ENCODE results near the gene LONRF2. TPM values are rescaled to one million over a fixed set of nuclear protein-coding genes. Genes with fewer than 3 reads are reported as not detected.
"Not testable (repeated sequence)": the region's sequence is repeated elsewhere in the genome, so short reads cannot be mapped to it uniquely, and the experiment has no call there.

LONRF2 gene
- 17.5 TPM for total RNA-seq
- long read RNA-seq, full-length matches to known transcripts = 5 of 17 reads
- long read RNA-seq, partial matches to known transcripts = 0 of 17 reads
- long read RNA-seq, other reads (novel, unspliced or antisense) = 12 of 17 reads

DNA sequence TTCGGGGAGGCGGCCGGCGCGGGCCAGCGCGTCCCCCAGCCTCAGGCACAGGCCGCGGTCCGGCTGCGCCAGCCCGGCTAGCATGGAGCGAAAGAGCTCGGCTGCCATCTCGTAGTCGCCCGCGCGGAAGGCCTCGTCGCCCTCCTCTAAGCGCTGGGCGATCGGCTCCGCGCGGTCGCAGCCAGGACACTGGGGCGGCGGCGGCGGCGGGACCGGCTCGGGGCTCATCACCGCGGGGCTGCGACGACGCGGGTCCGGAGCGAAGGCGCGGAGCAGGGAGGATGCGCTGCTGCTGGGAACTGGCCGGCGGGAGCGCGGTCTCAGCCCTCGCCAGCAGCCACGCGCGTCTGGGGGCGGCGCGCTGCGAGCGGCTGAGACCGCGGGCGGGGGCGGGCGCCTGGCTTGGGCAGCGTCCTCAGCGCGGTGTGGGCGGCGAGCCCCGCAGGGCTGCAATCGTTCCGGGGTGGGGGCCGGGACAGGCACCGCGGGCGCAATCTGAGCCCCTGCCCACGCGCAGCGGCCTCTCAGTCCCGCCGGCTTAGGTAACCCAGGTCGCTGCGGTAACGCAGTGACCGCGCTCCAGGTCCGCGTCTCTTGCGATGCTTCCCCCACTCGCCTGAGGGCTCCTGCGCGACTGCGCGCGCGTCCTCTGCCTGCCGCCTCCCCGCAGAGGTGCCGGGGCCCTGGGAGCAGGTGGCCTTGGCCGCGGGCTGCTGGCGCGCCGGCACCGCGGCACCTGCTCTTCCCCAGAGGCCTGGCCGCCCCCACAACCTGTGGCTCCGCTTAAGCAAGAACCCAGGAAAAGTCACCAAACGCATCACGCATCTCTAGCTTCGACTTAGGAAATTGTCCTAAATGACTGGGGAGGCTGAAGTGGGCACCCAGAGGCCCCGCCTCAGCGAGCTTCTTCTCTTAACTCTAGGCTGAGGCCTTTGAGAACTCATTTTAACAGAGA is at the start of gene LONRF2:
TSS of gene LONRF2 (minus strand) at position 636 of the 955 bp plus-strand sequence. CDS start at position 228, 408 bp downstream.
- peak; percentile 89 for ATAC-seq
- DNase-seq = peak; percentile 74
- intact Hi-C loops (cut with micrococcal nuclease) = no loop called here

DNA sequence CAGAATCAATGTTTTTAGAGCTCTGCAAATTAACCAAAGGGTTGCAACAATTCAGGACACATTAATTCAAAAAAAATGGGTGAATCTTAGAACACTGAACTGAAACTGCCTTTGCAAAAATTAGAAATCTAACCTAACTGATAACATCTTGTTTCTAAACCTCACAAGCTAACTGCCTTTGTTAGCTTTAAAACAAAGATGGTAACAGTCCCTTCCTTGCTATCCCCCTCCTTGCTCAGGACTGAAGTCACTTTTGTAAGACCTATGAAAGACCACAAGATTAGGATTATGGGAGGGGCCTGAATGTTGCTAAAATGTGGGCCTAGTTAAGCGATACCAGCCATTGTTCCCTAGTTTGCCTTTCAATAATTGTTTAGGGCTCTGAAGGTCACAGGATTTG is 44.9 kb upstream of the LONRF2 start:
- DNase-seq (no peak), ATAC-seq (no peak)
- intact Hi-C loops (cut with micrococcal nuclease) = no loop called here

DNA sequence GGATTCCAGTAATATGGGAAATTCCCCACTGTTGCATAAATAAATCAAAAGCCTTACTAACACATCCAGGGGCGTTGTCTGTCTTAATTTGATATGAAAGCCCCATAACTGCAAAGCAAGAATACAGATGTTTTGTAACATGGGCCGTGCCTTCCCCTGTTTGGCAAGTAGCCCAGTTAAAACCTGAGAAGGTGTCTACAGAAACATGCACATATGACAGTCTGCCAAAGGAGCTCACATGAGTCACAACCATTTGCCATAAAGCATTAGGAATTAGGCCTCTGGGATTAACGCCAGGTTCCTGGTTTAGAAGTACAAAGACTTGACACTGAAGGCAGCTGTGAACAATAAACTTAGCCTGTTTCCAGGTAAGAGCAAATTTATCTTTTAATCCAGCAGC is 43.1 kb upstream of the LONRF2 start:
- no peak for ATAC-seq
- intact Hi-C loops (cut with micrococcal nuclease) = no loop called here
- no peak for DNase-seq

DNA sequence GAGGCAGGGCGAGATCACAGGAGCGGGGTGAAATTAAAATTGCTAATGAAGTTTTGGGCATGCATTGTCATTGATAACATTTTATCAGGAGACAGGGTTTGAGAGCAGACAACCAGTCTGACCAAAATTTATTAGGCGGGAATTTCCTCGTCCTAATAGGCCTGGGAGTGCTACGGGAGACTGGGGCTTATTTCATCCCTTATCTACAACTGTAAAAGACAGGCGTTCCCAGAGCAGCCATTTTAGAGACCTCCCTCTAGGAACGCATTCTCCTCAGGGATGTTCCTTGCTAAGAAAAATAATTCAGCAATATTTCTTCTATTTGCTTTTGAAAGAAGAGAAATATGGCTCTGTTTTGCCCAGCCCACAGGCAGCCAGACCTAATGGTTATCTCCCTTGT is 40.0 kb upstream of the LONRF2 start:
- intact Hi-C loops (cut with micrococcal nuclease); DNase-seq; ATAC-seq: not testable (repeated sequence)

DNA sequence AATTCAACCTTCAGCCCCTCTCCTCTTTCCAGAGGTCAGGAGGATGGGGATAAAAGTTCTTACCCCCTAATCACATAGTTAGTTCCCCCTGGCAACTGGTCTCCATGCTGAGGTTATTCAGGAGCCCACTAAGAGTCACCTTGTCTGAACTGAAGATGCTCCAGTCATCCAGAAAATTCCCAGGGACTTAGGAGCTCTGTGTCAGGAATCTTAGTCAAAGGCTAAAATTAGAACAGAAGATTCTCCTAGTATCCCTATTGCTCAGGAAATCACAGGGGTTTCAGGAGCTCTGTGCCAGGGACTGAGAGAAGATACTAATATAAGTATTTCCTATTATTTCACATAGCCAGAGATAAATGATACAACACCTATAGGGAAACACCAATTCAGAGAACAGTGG is 37.3 kb upstream of the LONRF2 start:
- intact Hi-C loops (cut with micrococcal nuclease) = no loop called here
- DNase-seq (no peak), ATAC-seq (no peak)

DNA sequence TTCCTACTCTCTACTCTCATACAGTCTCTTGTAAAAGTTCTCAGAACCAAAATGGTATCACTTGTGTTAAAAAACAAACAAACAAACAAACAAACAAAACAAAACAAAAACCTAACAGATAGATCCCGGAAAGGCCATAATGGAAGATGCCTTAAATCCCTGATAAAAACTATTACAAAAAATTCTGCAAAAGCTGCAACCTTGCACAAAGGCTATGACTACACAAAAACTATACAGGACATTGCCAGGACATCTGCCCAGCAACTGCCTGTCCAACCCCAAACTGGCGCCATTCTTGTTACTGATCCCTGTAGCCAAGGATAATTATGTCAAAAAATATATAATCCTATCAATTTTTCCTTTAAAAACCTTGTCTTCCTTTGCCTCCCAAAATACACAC is 36.3 kb upstream of the LONRF2 start:
- intact Hi-C loops (cut with micrococcal nuclease) = no loop called here
- ATAC-seq (no peak), DNase-seq (no peak)

DNA sequence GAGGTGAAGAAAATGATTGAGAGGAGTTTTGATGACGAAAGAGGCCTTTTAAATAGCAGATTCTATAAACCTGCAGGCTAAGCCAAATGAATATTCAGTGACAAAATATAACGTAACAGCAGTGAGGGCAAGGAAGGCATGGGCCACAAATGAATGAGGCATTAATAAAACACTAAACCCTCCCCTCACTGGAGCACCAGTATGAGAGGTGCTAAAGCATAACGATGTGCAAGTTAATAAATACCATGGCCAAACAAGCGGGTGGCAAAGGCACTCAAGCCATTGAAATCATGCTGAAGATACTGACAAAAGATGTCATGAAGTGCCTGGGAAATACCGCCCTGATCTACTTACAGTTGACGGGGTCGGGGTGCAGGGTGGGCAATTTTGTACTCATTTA is 30.2 kb upstream of the LONRF2 start:
- DNase-seq (no peak), ATAC-seq (no peak)
- intact Hi-C loops (cut with micrococcal nuclease) = no loop called here

DNA sequence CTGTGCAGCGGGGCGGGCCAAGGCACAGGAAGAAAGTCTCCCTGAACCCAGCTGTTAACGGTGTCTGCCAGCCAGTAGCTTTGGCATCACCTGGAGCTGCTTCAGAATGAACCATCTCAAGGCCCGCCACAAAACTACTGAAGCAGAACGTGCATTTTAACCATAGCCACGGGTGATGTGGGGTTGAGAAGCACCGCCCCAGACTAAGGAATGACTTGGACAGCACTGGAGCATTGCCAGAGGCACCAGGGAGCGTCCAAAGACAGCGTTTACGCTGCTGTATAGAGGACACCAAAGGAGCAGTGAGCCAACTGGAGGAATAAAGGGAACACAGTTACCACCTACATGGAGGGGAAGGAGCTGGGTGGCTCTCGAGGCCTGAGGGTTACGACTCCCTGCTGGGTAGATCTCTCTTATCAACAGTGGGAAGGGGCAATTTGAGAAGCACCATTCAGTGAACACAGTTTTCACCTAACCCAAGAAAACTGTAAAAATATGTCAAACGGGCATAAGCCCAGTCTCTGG is 28.4 kb upstream of the LONRF2 start:
- ATAC-seq = no peak
- intact Hi-C loops (cut with micrococcal nuclease) = no loop called here

DNA sequence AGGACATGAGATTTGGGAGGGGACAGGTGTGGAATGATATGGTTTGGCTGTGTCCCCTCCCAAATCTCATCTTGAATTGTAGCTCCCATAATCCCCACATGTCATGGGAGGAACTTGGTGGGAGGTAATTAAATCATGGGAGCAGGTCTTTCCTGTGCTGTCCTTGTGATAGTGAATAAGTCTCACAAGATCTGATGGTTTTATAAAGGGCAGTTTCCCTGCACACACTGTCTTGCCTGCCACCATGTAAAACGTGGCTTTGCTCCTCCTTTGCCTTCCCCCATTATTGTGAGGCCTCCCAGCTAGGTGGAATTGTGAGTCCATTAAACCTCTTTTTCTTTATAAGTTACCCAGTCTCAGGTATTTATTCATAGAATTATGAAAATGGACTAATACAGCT is 22.8 kb upstream of the LONRF2 start:
- DNase-seq; ATAC-seq; intact Hi-C loops (cut with micrococcal nuclease): not testable (repeated sequence)

More for the DNA sequence above, 28.4 kb upstream of the LONRF2 start:
- no peak for DNase-seq

DNA sequence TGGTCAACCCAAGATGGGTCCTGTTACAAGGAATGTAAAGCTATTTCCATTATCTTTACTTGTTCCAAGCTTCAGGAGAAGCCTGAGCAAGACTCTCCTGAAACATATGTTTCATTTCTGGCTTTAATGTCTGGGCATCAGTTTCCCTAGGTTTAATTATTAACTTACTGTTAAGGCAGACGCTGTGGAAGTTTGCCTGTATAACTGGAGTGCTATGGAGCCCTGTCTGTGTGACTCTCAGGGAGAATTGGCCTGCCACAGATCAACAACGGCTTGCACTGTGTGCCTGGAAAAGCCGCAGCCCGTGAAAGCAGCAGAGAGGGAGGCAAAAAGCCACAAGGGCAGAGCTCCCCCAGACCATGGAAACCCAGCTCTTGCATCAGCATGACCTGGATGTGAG is 22.1 kb upstream of the LONRF2 start:
- ATAC-seq = no peak
- intact Hi-C loops (cut with micrococcal nuclease) = no loop called here

DNA sequence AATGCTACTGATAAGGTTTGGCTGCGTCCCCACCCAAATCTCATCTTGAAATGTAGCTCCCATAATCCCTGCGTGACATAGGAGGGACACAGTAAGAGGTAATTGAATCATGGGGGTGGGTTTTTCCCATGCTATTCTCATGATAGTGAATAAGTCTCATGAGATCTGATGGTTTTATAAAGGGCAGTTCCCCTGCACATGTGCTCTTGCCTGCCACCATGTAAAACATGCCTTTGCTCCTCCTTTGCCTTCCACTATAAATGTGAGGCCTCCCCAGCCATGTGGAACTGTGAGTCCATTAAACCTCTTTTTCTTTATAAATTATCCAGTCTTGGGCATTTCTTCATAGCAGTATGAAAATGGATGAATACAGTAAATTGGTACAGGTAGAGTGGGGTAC is 20.2 kb upstream of the LONRF2 start:
- DNase-seq; ATAC-seq; intact Hi-C loops (cut with micrococcal nuclease): not testable (repeated sequence)

More for the DNA sequence above, 22.1 kb upstream of the LONRF2 start:
- no peak for DNase-seq

DNA sequence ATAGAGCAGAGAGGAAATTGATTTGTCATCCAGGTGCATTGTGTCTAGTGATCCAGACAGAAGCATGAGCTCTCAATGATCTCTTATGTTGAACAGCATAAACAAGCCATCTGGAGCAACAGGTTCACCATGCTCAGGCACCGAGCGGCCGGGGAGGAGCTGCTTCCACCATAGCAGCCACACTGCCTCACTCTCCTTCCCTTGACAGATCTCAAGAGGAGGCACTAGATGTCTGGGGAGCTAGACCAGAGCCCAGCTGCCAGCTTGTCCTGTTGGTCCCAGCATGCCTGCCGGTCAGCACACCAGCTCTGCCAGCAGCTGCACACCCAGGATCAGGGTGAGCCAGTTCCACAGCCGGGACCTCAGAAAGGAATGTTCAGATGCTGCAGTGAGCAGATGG is 17.5 kb upstream of the LONRF2 start:
- ATAC-seq = no peak
- no peak for DNase-seq
- intact Hi-C loops (cut with micrococcal nuclease) = no loop called here

DNA sequence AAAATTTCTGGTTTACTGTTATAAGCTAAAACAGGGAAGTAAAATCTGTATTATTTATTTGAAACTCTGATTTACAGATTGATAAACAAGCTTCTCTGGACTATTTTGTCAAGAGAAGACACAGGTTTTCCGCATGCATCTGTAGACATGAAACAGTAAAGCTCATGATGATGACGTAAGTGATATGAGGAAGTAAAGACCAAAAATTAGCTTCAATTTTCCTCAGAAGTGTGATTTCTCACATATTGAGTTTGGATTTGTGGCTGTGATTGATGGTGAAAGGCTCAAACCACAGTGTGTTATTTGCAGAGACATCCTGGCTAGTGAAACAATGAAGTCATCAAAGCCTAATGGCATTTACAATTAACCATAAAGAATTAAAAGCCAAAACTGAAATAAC is 12.6 kb upstream of the LONRF2 start:
- DNase-seq = no peak
- intact Hi-C loops (cut with micrococcal nuclease) = no loop called here
- ATAC-seq = no peak

DNA sequence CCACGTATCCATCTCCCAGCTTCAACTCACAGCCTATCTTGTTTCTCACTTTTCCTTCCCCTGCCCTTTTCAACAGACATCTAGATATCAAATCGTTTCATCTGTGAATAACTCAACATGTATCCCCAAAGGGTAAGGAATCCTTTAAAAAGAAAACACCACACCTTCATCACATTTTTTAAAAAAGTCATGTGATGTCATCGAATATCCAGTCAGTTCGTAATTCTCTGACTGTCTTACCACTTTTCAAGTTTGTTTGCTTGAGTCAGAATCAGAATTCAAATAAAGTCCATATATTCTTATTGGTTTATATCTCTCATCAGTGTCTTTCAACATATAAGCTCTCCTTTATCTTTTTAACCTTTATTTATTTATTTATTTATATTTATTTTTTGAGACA is 5.4 kb upstream of the LONRF2 start:
- intact Hi-C loops (cut with micrococcal nuclease) = no loop called here
- no peak for ATAC-seq
- DNase-seq = no peak

DNA sequence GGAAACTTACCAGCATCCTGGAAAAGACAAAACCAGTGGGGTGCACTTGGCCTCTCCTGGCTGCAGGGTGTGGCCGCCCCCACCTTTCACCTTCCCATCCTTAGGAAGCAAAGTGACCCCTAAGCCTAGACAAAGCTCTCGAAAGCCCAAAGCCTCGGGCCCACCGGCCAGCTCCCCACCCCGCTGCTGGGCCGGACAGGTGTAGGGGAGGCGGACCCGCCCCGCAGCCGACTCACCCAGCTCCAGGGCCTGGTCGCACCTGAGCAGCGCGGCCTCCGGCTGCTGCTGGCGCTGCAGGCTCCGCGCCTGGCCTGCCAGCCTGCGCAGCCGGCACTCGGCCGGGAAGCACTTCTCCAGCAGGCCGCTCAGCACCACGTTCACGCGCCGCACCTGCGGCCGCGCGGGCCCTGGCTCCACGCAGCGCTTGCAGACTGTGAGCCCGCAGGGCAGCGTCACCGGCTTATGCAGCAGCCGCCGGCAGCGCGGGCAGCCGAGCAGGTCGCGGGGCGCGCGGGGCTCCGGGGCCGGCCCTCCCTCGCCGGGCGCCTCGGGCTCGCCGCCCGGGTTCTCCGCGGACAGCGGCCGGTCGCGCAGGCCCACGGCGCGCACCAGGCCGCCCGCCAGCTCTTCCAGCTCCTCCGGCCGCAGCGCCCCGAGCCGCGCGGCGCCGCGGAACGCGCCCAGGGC is 979 bp downstream of the LONRF2 start:
- intact Hi-C loops (cut with micrococcal nuclease) = no loop called here

DNA sequence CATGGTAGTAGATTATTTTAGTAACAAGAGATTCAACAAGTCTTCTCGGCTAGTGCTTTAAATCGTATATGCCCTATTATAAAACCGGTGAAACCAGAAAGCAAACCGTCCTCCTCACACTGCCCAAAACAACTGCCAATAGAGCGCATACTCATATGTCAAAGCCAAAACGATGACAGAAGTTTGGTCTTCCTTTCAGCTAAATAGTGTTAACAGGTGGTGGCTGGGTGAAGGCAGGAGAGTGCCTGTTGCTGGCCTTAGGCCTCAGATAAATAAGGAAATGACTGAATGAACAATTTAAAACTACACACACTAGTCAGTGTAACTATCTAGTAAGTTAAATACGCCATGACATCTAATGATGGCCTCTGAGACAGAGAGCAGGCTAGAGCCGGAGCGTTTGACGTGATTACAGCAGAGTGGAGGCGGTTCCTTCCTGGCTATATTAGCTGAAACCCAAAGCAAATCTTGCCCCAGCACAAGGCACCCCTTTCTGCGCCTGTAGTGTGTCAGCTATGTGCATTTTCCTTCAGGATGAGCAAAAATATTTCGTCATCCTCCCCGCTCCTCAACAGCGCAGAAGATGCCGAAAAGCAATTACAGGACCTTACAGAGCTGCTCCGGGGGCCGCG is 1.6 kb downstream of the LONRF2 start:
- no peak for DNase-seq

More for the DNA sequence above, 979 bp downstream of the LONRF2 start:
- peak; percentile 68 for ATAC-seq
- DNase-seq = peak; percentile 66

DNA sequence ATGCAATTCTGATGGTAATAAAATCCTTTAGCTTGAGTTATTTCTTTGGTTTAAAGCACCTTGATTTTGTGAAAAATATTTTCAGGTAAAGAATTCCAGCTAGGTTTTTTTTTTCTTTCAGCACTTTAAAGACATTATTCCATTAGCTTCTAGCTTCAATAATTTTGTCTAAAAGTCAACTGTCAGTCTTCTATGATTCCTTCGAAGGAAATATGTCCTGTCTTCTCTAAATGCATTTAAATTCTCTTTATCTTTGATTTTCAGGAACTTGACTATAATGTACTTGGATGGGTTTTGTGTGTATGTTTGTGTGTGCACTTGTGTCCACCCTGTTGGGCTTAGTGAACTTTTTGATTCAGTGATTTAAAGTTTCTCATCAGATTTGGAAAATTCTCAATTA is 4.7 kb downstream of the LONRF2 start:
- intact Hi-C loops (cut with micrococcal nuclease) = no loop called here
- DNase-seq (no peak), ATAC-seq (no peak)

More for the DNA sequence above, 1.6 kb downstream of the LONRF2 start:
- intact Hi-C loops (cut with micrococcal nuclease) = no loop called here
- ATAC-seq = peak; percentile 51

DNA sequence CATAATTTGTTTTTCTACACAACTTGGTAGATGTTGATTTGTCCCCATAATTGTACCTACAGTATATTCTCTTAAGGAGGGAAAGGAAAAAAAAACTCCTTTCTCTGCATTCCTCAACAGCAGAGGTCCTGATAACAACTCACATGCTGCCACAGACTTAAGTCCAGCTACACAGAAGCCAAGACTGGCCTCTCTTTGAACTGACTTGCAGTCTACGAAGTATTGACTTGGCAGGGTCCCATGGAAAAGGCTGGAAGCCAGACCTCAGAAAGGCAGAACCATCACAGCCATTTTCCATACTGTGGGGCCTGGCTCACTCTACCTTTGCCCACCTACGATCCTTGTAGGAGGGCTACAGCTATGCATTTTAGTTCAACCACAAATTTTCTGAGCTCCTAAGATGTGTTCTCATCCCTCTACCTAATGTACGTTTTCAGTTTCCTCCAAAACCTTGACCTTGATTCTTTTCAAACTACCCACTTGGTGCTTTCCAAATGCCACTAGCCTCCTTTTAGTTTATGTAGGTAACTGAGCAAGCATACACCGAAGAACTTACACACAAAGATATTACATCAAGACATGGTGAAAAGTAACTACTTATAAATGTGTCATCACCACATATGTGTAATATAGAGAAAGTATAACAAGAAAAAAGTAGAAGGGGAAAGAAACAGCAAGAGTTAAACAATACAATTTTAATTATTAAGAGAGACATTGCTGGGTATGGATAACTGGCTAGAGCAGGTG is 12.2 kb downstream of the LONRF2 start:
- intact Hi-C loops (cut with micrococcal nuclease) = no loop called here
- ATAC-seq = peak; percentile 34

DNA sequence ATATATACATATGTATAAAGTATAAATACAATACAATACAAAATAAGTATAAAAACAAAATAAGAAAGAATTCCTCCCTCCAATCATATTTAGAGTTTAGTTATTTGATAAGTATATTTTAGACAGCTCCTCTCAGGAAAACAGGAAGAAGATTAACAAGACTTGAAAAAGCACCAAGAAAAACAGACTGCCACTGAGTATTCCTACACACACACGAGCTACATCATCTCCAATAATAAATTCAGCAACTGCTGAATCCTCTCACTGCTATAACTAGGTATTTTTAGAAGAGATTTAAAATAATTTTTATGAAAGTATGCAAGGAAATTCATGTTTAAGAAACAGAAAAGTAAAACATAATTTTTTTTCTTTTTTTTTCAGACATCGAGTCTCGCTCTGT is 13.0 kb downstream of the LONRF2 start:
- intact Hi-C loops (cut with micrococcal nuclease) = no loop called here
- DNase-seq (no peak), ATAC-seq (no peak)

More for the DNA sequence above, 12.2 kb downstream of the LONRF2 start:
- no peak for DNase-seq
